Loucy (cell line): Measurements from ENCODE around the gene TTYH3.
"Not testable (repeated sequence)": the region's sequence is repeated elsewhere in the genome, so short reads cannot be mapped to it uniquely, and the experiment has no call there.

Experiments
- EZH2phosphoT487 ChIP-seq: fragments of 200-600 bp; IDR thresholded peaks from 2 replicates; pipeline ENCODE4 v1.6.1; 2018; ENCODE audit warnings: antibody characterized with exemption, mild to moderate bottlenecking, moderate library complexity, borderline replicate concordance
- TF ChIP-seq, protein P1 (sequence below): fragments of 200-600 bp; sonication (generic); conservative IDR thresholded peaks from 2 replicates; pipeline ENCODE4 v1.5.1; 2014; ENCODE audit warnings: mild to moderate bottlenecking, antibody characterized with exemption, low read length

DNA sequence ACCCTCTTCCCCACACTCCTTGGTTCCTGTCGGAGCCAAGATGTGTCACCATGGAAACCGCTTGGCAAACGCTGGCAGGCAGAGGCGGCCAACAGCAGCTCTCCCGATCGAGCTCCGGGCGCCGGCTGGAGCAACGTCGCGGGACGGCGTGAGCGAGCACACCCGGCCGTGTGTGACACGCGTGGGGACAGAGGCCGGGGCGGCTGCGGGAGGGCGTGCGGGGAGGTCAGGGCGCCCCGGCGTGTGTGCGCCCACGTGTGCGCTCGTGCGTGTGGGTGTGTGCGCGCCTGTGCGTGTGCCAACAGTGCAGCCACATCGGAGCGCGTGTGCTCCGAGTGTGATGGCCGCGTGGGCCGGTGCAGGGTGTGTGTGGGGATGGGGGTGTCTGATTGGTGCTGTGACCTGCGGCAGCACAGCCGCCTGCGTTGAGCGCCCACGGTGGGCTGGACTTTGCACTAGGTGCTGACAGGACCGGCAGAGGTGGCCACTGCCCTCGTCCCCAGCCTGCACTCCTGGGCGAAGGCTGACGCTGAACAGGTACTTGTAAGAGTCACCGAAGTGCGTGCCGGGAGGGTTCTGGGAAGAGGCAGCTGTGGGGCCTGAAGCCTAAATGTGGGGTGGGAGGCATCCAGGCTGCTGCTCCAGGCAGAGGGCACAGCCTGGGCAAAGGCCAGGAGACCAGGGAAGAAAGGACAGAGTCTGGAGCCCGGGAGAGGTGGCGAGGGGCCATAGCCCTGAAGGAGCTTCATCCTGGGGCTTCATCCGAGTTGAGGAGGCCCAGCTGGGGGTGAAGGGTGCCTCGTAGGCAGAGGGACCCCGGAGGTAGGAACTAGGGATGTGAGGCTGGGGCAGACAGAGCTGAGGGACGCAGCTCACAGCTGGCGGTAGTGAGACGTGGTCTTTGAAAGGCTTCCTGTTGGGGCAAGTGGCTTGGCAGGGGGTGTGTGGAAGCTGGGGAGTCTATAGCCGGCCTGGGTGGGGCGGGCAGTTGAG is 47.6 kb downstream of the TTYH3 start:
- TF ChIP-seq, protein P1, sequence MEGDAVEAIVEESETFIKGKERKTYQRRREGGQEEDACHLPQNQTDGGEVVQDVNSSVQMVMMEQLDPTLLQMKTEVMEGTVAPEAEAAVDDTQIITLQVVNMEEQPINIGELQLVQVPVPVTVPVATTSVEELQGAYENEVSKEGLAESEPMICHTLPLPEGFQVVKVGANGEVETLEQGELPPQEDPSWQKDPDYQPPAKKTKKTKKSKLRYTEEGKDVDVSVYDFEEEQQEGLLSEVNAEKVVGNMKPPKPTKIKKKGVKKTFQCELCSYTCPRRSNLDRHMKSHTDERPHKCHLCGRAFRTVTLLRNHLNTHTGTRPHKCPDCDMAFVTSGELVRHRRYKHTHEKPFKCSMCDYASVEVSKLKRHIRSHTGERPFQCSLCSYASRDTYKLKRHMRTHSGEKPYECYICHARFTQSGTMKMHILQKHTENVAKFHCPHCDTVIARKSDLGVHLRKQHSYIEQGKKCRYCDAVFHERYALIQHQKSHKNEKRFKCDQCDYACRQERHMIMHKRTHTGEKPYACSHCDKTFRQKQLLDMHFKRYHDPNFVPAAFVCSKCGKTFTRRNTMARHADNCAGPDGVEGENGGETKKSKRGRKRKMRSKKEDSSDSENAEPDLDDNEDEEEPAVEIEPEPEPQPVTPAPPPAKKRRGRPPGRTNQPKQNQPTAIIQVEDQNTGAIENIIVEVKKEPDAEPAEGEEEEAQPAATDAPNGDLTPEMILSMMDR, result not testable (repeated sequence)
- TF ChIP-seq EZH2phosphoT487, result not testable (repeated sequence)
